COLO668 (cell line): ENCODE data around the gene SGMS1.
"Not testable (repeated sequence)": the region's sequence is repeated elsewhere in the genome, so short reads cannot be mapped to it uniquely, and the experiment has no call there.

ENCODE experiments used
- DNase-seq: peaks from one replicate; lab custom pipeline; 2025; ENCODE audit not compliant: unreplicated experiment; lab: John Stamatoyannopoulos, UW

Gene SGMS1

GRCh38 chr10:50281210-50281966 is 342.4 kb downstream of the SGMS1 start:
- no peak for DNase-seq

GRCh38 chr10:50280049-50280841 is 343.5 kb downstream of the SGMS1 start:
- DNase-seq: no peak

DNA sequence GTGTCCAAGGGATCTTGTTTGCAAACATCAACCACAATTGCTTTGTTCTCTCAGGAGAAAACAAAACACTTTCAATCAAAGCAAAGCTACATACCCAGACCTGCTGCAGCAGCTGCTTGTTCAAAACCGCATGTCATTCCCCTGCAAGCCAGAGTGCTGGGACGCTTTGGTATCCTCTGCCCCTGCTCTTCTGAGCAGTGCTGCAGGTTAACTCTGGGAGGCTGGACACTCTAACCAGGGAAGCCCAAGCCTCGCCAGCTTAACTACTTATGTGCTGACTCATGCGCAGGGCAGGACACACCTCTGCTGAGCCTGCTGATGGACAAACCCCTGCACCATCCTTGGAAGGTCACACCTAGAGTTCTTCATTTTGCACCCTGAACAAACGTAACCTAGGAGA is 344.3 kb downstream of the SGMS1 start:
- no peak for DNase-seq

GRCh38 chr10:50275650-50276235 is 348.0 kb downstream of the SGMS1 start:
- peak; percentile 9 for DNase-seq

GRCh38 chr10:50272531-50272930 is 351.2 kb downstream of the SGMS1 start:
- DNase-seq: no peak

GRCh38 chr10:50271564-50272250 is 352.0 kb downstream of the SGMS1 start:
- no peak for DNase-seq

- not testable (repeated sequence) for DNase-seq
These were observed 355.9 kb downstream of the SGMS1 start for GRCh38 chr10:50267877-50268276.

DNA sequence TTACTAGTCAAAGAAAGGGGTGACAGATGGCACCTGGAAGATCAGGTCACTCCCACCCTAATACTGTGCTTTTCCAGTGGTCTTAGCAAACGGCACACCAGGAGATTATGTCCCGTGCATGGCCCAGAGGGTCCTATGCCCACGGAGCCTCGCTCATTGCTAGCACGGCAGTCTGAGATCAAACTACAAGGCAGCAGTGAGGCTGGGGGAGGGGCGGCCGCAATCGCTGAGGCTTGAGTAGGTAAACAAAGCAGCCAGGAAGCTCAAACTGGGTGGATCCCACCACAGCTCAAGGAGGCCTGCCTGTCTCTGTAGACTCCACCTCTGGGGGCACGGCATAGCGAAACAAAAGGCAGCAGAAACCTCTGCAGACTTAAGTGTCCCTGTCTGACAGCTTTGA is 361.1 kb downstream of the SGMS1 start:
- peak; percentile 0 for DNase-seq

DNA sequence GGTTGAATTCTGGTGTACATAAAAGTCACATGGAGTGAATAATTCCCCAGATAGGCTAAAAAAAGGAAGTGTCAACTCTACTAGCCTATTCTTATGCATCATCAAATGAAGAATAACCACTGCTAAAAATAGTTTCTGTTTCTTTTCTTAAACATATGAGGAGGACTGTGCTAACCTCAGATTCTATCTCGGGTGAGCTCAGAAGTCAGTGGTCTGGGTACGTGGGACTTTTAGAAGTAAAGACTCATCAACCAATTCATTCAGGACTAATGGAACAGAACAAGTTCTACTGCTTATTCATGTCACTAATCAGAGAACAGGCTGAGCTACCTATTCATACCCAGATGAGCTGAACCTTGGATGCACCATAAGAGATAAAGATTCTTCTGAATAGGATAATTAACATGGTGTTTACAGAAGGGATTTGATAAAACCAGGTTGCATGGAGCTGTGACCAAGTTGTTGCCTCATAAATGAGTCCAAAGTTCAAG is 362.9 kb downstream of the SGMS1 start:
- DNase-seq: no peak
